ENCODE results near the gene ADCY6. TPM values are rescaled to one million over a fixed set of nuclear protein-coding genes. Genes with fewer than 3 reads are reported as not detected.
"Not testable (repeated sequence)": the region's sequence is repeated elsewhere in the genome, so short reads cannot be mapped to it uniquely, and the experiment has no call there.

The ADCY6 gene
- polyA plus RNA-seq, 4 donors = 82.0 to 98.3 (median 84.1) TPM

GRCh38 chr12:48764521-48764920 lies 24.4 kb downstream of the ADCY6 start:
- no peak for DNase-seq (ENCODE audit: low read depth in 4 of 4, low spot score in 3 of 4)

GRCh38 chr12:48758737-48759136 lies 30.2 kb downstream of the ADCY6 start:
- no peak for DNase-seq (ENCODE audit: low read depth in 4 of 4, low spot score in 3 of 4)

- DNase-seq (ENCODE audit: low read depth in 4 of 4, low spot score in 3 of 4) = no peak
Measured at GRCh38 chr12:48758186-48758585, 30.7 kb downstream of the ADCY6 start.

- no peak for DNase-seq (ENCODE audit: low read depth in 4 of 4, low spot score in 3 of 4)
Measured at GRCh38 chr12:48750769-48751356, 38.0 kb downstream of the ADCY6 start.

- no peak for DNase-seq (ENCODE audit: low read depth in 4 of 4, low spot score in 3 of 4)
Measured at GRCh38 chr12:48750215-48750614, 38.7 kb downstream of the ADCY6 start.

GRCh38 chr12:48744251-48745008 lies 44.5 kb downstream of the ADCY6 start:
- no peak for DNase-seq (ENCODE audit: low read depth in 4 of 4, low spot score in 3 of 4)

- DNase-seq (ENCODE audit: low read depth in 4 of 4, low spot score in 3 of 4) = no peak
Measured at GRCh38 chr12:48739618-48740269, 49.1 kb downstream of the ADCY6 start.

GRCh38 chr12:48736456-48736855 lies 52.4 kb downstream of the ADCY6 start:
- no peak for DNase-seq (ENCODE audit: low read depth in 4 of 4, low spot score in 3 of 4)

- no peak for DNase-seq (ENCODE audit: low read depth in 4 of 4, low spot score in 3 of 4)
Measured at GRCh38 chr12:48728807-48729206, 60.1 kb downstream of the ADCY6 start.

GRCh38 chr12:48720737-48721136 lies 68.2 kb downstream of the ADCY6 start:
- not testable (repeated sequence) for DNase-seq (ENCODE audit: low read depth in 4 of 4, low spot score in 3 of 4)

GRCh38 chr12:48720171-48720570 lies 68.7 kb downstream of the ADCY6 start:
- not testable (repeated sequence) for DNase-seq (ENCODE audit: low read depth in 4 of 4, low spot score in 3 of 4)

- DNase-seq (ENCODE audit: low read depth in 4 of 4, low spot score in 3 of 4) = not testable (repeated sequence)
Measured at GRCh38 chr12:48719002-48719401, 69.9 kb downstream of the ADCY6 start.

GRCh38 chr12:48717252-48717695 lies 71.6 kb downstream of the ADCY6 start:
- peak in 1 of 4 donors; percentile 4 for DNase-seq (ENCODE audit: low read depth in 4 of 4, low spot score in 3 of 4)

- peak; percentile 97 to 99 (median 98) for DNase-seq (ENCODE audit: low read depth in 4 of 4, low spot score in 3 of 4)
Measured at GRCh38 chr12:48716493-48717251, 72.2 kb downstream of the ADCY6 start, which contains the start of gene CCNT1. Gene CCNT1 (minus strand): TSS chr12:48716707. CDS start chr12:48716675, 32 bp downstream.

Other genes starting within 250 kb of the ADCY6 start
- gene LALBA, start 219.0 kb downstream of the ADCY6 start, polyA plus RNA-seq (ENCODE audit: insufficient read length in 4 of 4) = not detected
- 10 to 100 TPM; 44.9 to 58.1 (median 51.0) TPM for gene KANSL2, start 106.9 kb downstream of the ADCY6 start, polyA plus RNA-seq (ENCODE audit: insufficient read length in 4 of 4)
- 10 to 100 TPM; 26.1 to 33.4 (median 30.9) TPM for gene CCNT1, start 72.4 kb downstream of the ADCY6 start, polyA plus RNA-seq (ENCODE audit: insufficient read length in 4 of 4)
- 10 to 100 TPM; 47.6 to 55.1 (median 50.7) TPM for gene CACNB3, start 29.4 kb upstream of the ADCY6 start, polyA plus RNA-seq (ENCODE audit: insufficient read length in 4 of 4)
- 100 to 1,000 TPM in 1 of 4 donors, 10 to 100 TPM in 3; 89.1 to 104 (median 96.5) TPM for gene DDX23, start 63.1 kb upstream of the ADCY6 start, polyA plus RNA-seq (ENCODE audit: insufficient read length in 4 of 4)
- 1 to 10 TPM; 2.6 to 4.2 (median 3.6) TPM for gene RND1, start 76.8 kb upstream of the ADCY6 start, polyA plus RNA-seq (ENCODE audit: insufficient read length in 4 of 4)
- 10 to 100 TPM in 3 of 4 donors, 1 to 10 TPM in 1; 9.0 to 15.3 (median 12.9) TPM for gene FKBP11, start 136.4 kb upstream of the ADCY6 start, polyA plus RNA-seq (ENCODE audit: insufficient read length in 4 of 4)
- 100 to 1,000 TPM; 133 to 150 (median 145) TPM for gene ARF3, start 168.4 kb upstream of the ADCY6 start, polyA plus RNA-seq (ENCODE audit: insufficient read length in 4 of 4)
- gene WNT10B, start 182.6 kb upstream of the ADCY6 start, polyA plus RNA-seq (ENCODE audit: insufficient read length in 4 of 4) = under 1 TPM; 0.08 to 0.34 (median 0.26) TPM
- not detected for gene WNT1, start 189.2 kb upstream of the ADCY6 start, polyA plus RNA-seq (ENCODE audit: insufficient read length in 4 of 4)
- 100 to 1,000 TPM in 1 of 4 donors, 10 to 100 TPM in 3; 85.8 to 111 (median 89.4) TPM for gene DDN, start 210.3 kb upstream of the ADCY6 start, polyA plus RNA-seq (ENCODE audit: insufficient read length in 4 of 4)
- gene PRKAG1, start 229.7 kb upstream of the ADCY6 start, polyA plus RNA-seq (ENCODE audit: insufficient read length in 4 of 4) = 10 to 100 TPM; 74.6 to 83.1 (median 80.5) TPM